Hepatocyte (in vitro differentiated cells): ENCODE measurements around the gene CAPN12.

Source experiments
- CTCF ChIP-seq: fragments of 200-600 bp; sonication (generic); IDR thresholded peaks from 2 replicates; pipeline ENCODE4 v1.5.1; 2016; ENCODE audit warnings: antibody characterized with exemption, mild to moderate bottlenecking; ENCODE audit not compliant: poor library complexity
- EZH2phosphoT487 ChIP-seq: fragments of 200-600 bp; sonication (generic); IDR thresholded peaks from one replicate; pipeline ENCODE4 v1.6.1; 2018; ENCODE audit warnings: antibody characterized with exemption, mild to moderate bottlenecking, low read depth, moderate library complexity; ENCODE audit not compliant: unreplicated experiment, severe bottlenecking

- peak; percentile 22 for TF ChIP-seq CTCF
- no peak for TF ChIP-seq EZH2phosphoT487
These were observed 58.4 kb downstream of the CAPN12 start for GRCh38 chr19:38685666-38686529.
